HTERT RPE-1 (cell line): ENCODE results near the gene ATOH8.

Experiments
- in situ Hi-C: fragments of 300-500 bp; cut with MboI; formaldehyde crosslinking; loops from 4 replicates; pipeline ENCODE4 v1.14.3; 2020; ENCODE audit warnings: low sequenced_read_pairs

ATOH8 gene

GRCh38 chr2:85766229-85766628 lies 12.4 kb downstream of the ATOH8 start:
- in situ Hi-C loops: no loop called here

- in situ Hi-C loops: no loop called here
Measured at GRCh38 chr2:85767803-85768665, 14.2 kb downstream of the ATOH8 start.

GRCh38 chr2:85768713-85769112 lies 14.9 kb downstream of the ATOH8 start:
- in situ Hi-C loops: no loop called here

- in situ Hi-C loops: no loop called here
Measured at GRCh38 chr2:85769236-85769982, 15.6 kb downstream of the ATOH8 start.

GRCh38 chr2:85769983-85770362 lies 16.2 kb downstream of the ATOH8 start:
- in situ Hi-C loops: no loop called here

- in situ Hi-C loops: no loop called here
Measured at GRCh38 chr2:85770369-85770768, 16.6 kb downstream of the ATOH8 start.

- in situ Hi-C loops: no loop called here
Measured at GRCh38 chr2:85770786-85771409, 17.1 kb downstream of the ATOH8 start.

- in situ Hi-C loops: no loop called here
Measured at GRCh38 chr2:85771486-85771885, 17.7 kb downstream of the ATOH8 start.

GRCh38 chr2:85772019-85772745 lies 18.4 kb downstream of the ATOH8 start:
- in situ Hi-C loops: no loop called here

GRCh38 chr2:85772841-85773491 lies 19.2 kb downstream of the ATOH8 start:
- in situ Hi-C loops: no loop called here

- in situ Hi-C loops: no loop called here
Measured at GRCh38 chr2:85773692-85774091, 19.9 kb downstream of the ATOH8 start.

- in situ Hi-C loops: no loop called here
Measured at GRCh38 chr2:85774126-85774978, 20.6 kb downstream of the ATOH8 start.

- in situ Hi-C loops: no loop called here
Measured at GRCh38 chr2:85775406-85776381, 21.9 kb downstream of the ATOH8 start.

- in situ Hi-C loops: no loop called here
Measured at GRCh38 chr2:85776672-85777071, 22.9 kb downstream of the ATOH8 start.

GRCh38 chr2:85777441-85777861 lies 23.7 kb downstream of the ATOH8 start:
- in situ Hi-C loops: no loop called here

- in situ Hi-C loops: no loop called here
Measured at GRCh38 chr2:85778646-85779379, 25.0 kb downstream of the ATOH8 start.

- in situ Hi-C loops: no loop called here
Measured at GRCh38 chr2:85779641-85780315, 26.0 kb downstream of the ATOH8 start.
